GM12875 (cell line): ENCODE data around the gene EAF1.

Experiments
- H3K4me3 ChIP-seq: one replicate; pipeline ENCODE4 v1.5.1; 2011; ENCODE audit warnings: low read depth, low read length, control low read depth
- CTCF ChIP-seq: IDR thresholded peaks from 2 replicates; pipeline ENCODE4 v1.5.1; 2011; ENCODE audit warnings: low read depth, mild to moderate bottlenecking, control low read depth, inconsistent platforms, low read length, moderate library complexity, borderline replicate concordance; ENCODE audit not compliant: insufficient read depth

EAF1 gene

GRCh38 chr3:15431256-15431837 lies 3.9 kb downstream of the EAF1 start:
- no peak overlapping the region for H3K4me3 ChIP-seq
- no peak for TF ChIP-seq CTCF

GRCh38 chr3:15433531-15433930 lies 6.1 kb downstream of the EAF1 start:
- H3K4me3 ChIP-seq: no peak overlapping the region
- no peak for TF ChIP-seq CTCF

GRCh38 chr3:15434756-15435155 lies 7.4 kb downstream of the EAF1 start:
- no peak overlapping the region for H3K4me3 ChIP-seq
- TF ChIP-seq CTCF: no peak

- no peak for TF ChIP-seq CTCF
- H3K4me3 ChIP-seq: no peak overlapping the region
Observed at GRCh38 chr3:15436246-15436645, 8.8 kb downstream of the EAF1 start.

- no peak overlapping the region for H3K4me3 ChIP-seq
Observed at GRCh38 chr3:15438983-15439382, 11.6 kb downstream of the EAF1 start.

GRCh38 chr3:15439476-15439875 lies 12.1 kb downstream of the EAF1 start:
- H3K4me3 ChIP-seq: no peak overlapping the region
- TF ChIP-seq CTCF: no peak

More at GRCh38 chr3:15438983-15439382, 11.6 kb downstream of the EAF1 start:
- no peak for TF ChIP-seq CTCF

GRCh38 chr3:15440891-15441290 lies 13.5 kb downstream of the EAF1 start:
- no peak overlapping the region for H3K4me3 ChIP-seq
- no peak for TF ChIP-seq CTCF
